Measurements from ENCODE around the gene HLA-DQB1. TPM values are rescaled to one million over a fixed set of nuclear protein-coding genes. Genes with fewer than 3 reads are reported as not detected.

The HLA-DQB1 gene
- total and polyA plus RNA-seq, 2 of the 8 experiments (the other 6 are each of a cell fraction or from before 2014, with no cell fraction given) = 1.2 to 5.2 TPM

DNA sequence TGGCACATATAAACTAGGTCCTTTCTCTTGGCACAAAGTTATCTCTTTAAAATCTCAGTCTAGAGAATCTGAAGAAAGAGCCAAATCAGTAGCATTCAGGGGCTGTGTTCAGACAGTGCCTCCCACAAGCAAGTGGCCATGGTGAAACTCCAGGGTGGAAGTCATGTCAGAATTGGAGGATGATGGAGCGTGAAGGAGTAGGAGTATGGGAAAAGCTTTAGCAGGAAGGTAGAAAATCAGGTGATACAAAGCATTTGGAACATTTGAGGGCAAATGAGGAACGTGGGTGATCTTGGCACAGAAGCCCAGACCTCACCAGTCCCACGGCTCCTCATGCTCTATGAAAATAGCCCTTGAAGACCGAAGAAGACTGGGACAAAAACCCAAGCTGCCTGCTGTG is 2.8 kb upstream of the HLA-DQB1 start:
- H4K5ac ChIP-seq (ENCODE audit: insufficient read length, low read depth, low read length) = no peak overlapping the region
- ChIA-PET CTCF (ENCODE audit: partially characterized antibody) (interaction anchor here (1.5 kb wide), 1 partner anchor 31 kb away, joined by 6 read pairs; no protein-coding TSS in a partner anchor), POLR2A (ENCODE audit: partially characterized antibody) (interaction anchor here (0.6 kb wide), 1 partner anchor 463 kb away, joined by 3 read pairs; no protein-coding TSS in a partner anchor)
- H3K56ac ChIP-seq (replicated peaks; ENCODE audit: insufficient read length, low read depth, low read length) = no peak overlapping the region
- no peak overlapping the region for H2BK5ac ChIP-seq (ENCODE audit: low read depth, low read length)
- H2BK12ac ChIP-seq (ENCODE audit: low read depth, low read length) = no peak overlapping the region
- no peaks in the 10 kb centered on the region for H4K20me1 ChIP-seq (replicated peaks in 1 of 2; ENCODE audit: control insufficient read depth in 1 of 2, insufficient read depth in 2 of 2, low read length in 2 of 2)
- H3K14ac ChIP-seq (ENCODE audit: insufficient read length) = no peak overlapping the region
- H2AK5ac ChIP-seq (ENCODE audit: low read depth, low read length) = no peak overlapping the region
- H3K4me3 ChIP-seq (ENCODE audit: extremely low read depth in 1 of 4, insufficient read depth in 2 of 4, low read depth in 3 of 4, low read length in 4 of 4) = no peak overlapping the region
- no peak overlapping the region for H2AFZ ChIP-seq (ENCODE audit: low read length)
- H2BK20ac ChIP-seq (ENCODE audit: low read length) = no peak overlapping the region
- no peaks in the 10 kb centered on the region for H3K79me1 ChIP-seq (ENCODE audit: low read depth, low read length)
- H3K36me3 ChIP-seq (ENCODE audit: control insufficient read depth in 2 of 4, insufficient read depth in 4 of 4, low read length in 3 of 4) = no peaks in the 10 kb centered on the region
- H3K4me1 ChIP-seq (replicated peaks in 1 of 4; ENCODE audit: control insufficient read depth in 3 of 4, insufficient read depth in 4 of 4, low read length in 3 of 4) = no peaks in the 10 kb centered on the region; a peak in 1 of 7 replicates
- no peaks in the 10 kb centered on the region for H3K23me2 ChIP-seq (ENCODE audit: low read depth, low read length)
- H3K27ac ChIP-seq (ENCODE audit: low read depth, low read length) = no peak overlapping the region
- peaks cover 9 to 12% of the 10 kb centered on the region in 2 experiments; a peak in 2 of 4 replicates for H3K9me3 ChIP-seq (ENCODE audit: insufficient read depth in 2 of 2, low read depth in 1 of 2, low read length in 1 of 2)
- H4K8ac ChIP-seq (ENCODE audit: extremely low read depth, insufficient read depth, low read length) = no peak overlapping the region
- H3K79me2 ChIP-seq (ENCODE audit: control insufficient read depth in 1 of 2, insufficient read depth in 2 of 2, low read length in 2 of 2) = no peaks in the 10 kb centered on the region
- no peak overlapping the region for H2BK15ac ChIP-seq (ENCODE audit: low read length)
- no peak overlapping the region for H3K4ac ChIP-seq (replicated peaks; ENCODE audit: insufficient read length, low read depth, low read length)
- peaks cover 0 to 14% (median 5%) of the 10 kb centered on the region in 4 experiments; a peak in 3 of 7 replicates for H3K27me3 ChIP-seq (replicated peaks in 1 of 4; ENCODE audit: control insufficient read depth in 3 of 4, extremely low read depth in 1 of 4, insufficient read depth in 3 of 4, low read length in 3 of 4)
- no peak overlapping the region for H2BK120ac ChIP-seq (replicated peaks; ENCODE audit: low read depth, low read length)
- DNase-seq (ENCODE audit: low read depth in 1 of 2, low spot score in 2 of 2) (no peak), FAIRE-seq (no peak)
- H3K4me2 ChIP-seq (ENCODE audit: insufficient read depth in 1 of 2, low read depth in 2 of 2, low read length in 2 of 2) = no peak overlapping the region
- H4K91ac ChIP-seq (replicated peaks; ENCODE audit: insufficient read length, low read length) = no peak overlapping the region
- H3K18ac ChIP-seq (ENCODE audit: extremely low read depth, low read length) = no peak overlapping the region
- H3K23ac ChIP-seq (ENCODE audit: insufficient read length) = no peak overlapping the region
- no peak overlapping the region for H3K9ac ChIP-seq (replicated peaks in 1 of 4; ENCODE audit: extremely low read depth in 1 of 4, low read depth in 3 of 4, low read length in 3 of 4)
- WGBS, 2 experiments (ENCODE audit: extremely low coverage in 1 of 2, insufficient coverage in 1 of 2, insufficient read length in 1 of 2, insufficient replicate concordance in 2 of 2, low coverage in 1 of 2, low lambda C conversion rate in 2 of 2, missing lambda C conversion rate in 1 of 2) = 90 to 100% methylated on average over 1 to 4 of the region's 4 CpGs
- TF ChIP-seq YY1 (IDR thresholded peaks at IDR 0.05; ENCODE audit: low read depth, low read length) = no peak
- TF ChIP-seq SIN3A (conservative IDR thresholded peaks at IDR 0.05 in 1 of 2, IDR thresholded peaks at IDR 0.05 in 1 of 2; ENCODE audit: low read depth in 1 of 2, low read length in 2 of 2) = no peak
- TF ChIP-seq, protein P1, sequence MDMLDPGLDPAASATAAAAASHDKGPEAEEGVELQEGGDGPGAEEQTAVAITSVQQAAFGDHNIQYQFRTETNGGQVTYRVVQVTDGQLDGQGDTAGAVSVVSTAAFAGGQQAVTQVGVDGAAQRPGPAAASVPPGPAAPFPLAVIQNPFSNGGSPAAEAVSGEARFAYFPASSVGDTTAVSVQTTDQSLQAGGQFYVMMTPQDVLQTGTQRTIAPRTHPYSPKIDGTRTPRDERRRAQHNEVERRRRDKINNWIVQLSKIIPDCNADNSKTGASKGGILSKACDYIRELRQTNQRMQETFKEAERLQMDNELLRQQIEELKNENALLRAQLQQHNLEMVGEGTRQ (IDR thresholded peaks at IDR 0.05; ENCODE audit: low read length) = no peak
- no peak for TF ChIP-seq ZNF274 (IDR thresholded peaks at IDR 0.05; ENCODE audit: borderline replicate concordance, extremely low read depth, low read length)
- no peak for TF ChIP-seq CTBP2 (IDR thresholded peaks at IDR 0.05; ENCODE audit: borderline replicate concordance, insufficient read depth, insufficient read length, low read length)
- TF ChIP-seq SAP30 (IDR thresholded peaks at IDR 0.05; ENCODE audit: insufficient read depth, insufficient replicate concordance, low read length) = no peak
- TF ChIP-seq MAFK (IDR thresholded peaks at IDR 0.05; ENCODE audit: low read depth, low read length) = no peak
- TF ChIP-seq, protein P2, sequence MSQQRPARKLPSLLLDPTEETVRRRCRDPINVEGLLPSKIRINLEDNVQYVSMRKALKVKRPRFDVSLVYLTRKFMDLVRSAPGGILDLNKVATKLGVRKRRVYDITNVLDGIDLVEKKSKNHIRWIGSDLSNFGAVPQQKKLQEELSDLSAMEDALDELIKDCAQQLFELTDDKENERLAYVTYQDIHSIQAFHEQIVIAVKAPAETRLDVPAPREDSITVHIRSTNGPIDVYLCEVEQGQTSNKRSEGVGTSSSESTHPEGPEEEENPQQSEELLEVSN (IDR thresholded peaks at IDR 0.05) = no peak
- TF ChIP-seq POLR2AphosphoS5 (IDR thresholded peaks at IDR 0.05; ENCODE audit: low read depth, low read length) = no peak
- no peak for TF ChIP-seq RBBP5 (IDR thresholded peaks at IDR 0.05; ENCODE audit: borderline replicate concordance, low read depth, low read length)
- no peak for TF ChIP-seq TAF1 (IDR thresholded peaks at IDR 0.05; ENCODE audit: low read depth, low read length)
- no peak for TF ChIP-seq SIX5 (IDR thresholded peaks at IDR 0.05; ENCODE audit: low read depth, low read length)

Measured in H1 (cell line).